Medulla oblongata (tissue), 1 donor: ENCODE data around the gene DNAH8.
"Not testable (repeated sequence)": the region's sequence is repeated elsewhere in the genome, so short reads cannot be mapped to it uniquely, and the experiment has no call there.

Source experiments
- DNase-seq: peaks from one replicate; pipeline ENCODE4 v3.0.0-alpha.2; 2015; ENCODE audit errors: extremely low spot score

DNAH8 gene

DNA sequence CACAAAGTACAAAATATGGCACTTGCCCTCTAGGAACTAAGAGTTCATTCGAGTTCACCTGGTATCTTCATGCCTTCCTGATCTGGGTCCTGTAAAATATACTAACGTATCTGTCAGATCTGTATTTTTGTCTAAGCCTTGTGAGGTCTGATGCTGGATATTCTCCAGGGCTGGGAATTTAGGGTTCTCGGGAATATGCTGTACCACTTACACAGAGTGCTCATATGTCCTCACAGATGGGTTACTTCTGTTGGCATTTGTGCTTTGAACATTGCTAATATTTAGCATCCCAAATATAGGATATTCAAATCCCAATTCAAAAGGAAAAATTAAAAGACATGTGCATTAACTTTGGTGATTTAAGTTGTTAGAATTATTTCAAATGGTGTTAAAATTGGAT, 122.0 kb downstream of the DNAH8 start:
- DNase-seq = no peak

- no peak for DNase-seq
Measured at GRCh38 chr6:38843798-38844197, 128.7 kb downstream of the DNAH8 start.

GRCh38 chr6:38845931-38846330, 130.8 kb downstream of the DNAH8 start:
- DNase-seq = no peak

DNA sequence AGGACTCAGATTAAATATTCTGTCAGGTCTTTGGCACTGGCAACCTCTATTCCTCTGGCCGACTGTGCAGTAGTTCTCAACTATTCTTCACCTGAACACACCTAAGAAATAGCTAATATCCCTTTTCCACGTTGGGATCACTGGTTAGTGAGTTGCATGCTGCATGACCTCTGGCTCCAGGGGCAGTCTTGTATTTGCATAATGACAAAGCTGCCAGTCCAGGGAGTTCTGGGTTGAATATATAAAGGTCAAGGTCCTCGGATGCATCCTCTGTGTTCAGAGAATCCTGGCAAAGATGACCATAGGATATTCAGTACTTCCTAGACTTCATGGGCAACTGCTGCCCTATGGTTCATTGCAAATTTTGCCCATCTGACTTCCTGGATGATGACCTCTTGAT, 131.2 kb downstream of the DNAH8 start:
- no peak for DNase-seq

- DNase-seq = no peak
Measured at GRCh38 chr6:38846844-38847243, 131.7 kb downstream of the DNAH8 start.

- DNase-seq = no peak
Measured at GRCh38 chr6:38847497-38847896, 132.4 kb downstream of the DNAH8 start.

DNA sequence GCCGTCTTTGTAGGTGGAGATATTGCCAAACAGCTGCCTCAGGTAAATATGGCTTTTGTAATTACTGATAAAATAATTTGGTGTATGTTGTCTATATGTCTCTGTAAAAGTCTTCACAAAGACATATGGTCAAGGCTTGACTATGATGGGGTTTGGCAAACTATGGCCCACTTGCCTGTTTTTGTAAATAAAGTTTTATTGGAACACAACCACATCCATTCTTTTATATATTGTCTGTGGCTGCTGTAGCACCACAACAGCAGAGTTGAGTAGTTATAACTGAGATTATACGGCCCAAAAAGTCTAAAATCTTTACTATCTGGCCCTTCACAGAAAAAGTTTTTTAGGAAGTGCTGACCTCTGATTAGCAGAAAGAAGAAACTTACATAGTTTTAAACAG, 133.6 kb downstream of the DNAH8 start:
- DNase-seq = no peak

DNA sequence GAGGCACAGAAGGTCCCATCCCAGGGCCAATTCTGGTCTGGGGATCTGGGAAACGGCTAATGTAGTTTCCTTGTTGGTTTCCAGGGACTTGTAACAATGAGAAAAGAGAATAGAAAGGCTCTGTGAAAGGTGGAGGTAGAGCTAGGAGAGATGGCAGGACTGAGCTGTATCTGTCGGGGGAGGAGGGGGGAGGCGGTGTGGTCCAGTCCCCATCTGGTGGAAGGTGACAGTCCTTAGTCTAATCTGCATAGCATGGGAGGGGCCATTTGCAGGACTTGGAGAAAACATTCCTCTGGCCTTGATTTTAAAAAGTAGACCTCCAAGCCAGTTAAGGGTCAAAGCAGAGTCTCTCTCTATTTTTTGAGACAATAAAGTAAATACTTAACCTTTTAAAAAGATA, 137.1 kb downstream of the DNAH8 start:
- no peak for DNase-seq

GRCh38 chr6:38853236-38853635, 138.1 kb downstream of the DNAH8 start:
- no peak for DNase-seq

DNA sequence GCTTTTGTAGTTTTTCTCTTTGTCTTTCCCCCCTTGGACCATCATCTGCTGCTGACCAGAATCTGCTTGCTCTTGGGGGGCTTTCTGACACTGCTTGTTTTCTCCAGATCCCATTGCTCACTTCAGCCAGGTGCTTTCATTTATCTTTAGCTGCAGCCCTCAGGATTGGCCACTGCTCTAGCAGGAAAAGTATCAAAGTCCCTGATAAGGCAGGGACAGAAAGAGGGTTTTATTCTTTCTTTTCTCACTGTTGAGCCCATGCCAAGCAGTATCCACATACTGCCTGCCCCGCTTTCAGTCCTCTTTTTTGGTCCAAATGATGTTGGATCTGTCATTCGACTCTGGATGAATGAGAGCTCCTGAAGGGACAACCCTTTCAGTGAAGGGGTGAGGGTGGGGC, 141.4 kb downstream of the DNAH8 start:
- DNase-seq = no peak

DNA sequence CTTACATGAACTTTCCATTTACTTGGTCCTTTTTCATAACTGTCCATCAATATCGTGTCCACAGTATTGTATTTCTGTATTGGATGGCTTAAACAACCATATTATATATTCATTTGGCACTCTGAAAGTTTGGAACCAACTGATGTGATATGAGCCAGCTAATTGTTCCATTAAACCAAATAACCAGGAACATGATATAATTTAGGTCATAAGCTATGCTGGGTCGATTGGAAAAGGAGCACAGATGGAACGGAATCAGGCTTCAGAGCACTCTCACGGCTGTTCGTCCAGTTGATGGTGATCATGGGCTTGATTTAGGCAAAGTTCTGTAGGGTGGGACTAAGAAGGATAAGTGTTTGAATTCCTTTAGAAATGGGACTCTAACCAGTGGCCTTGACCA, 142.7 kb downstream of the DNAH8 start:
- DNase-seq = no peak

- DNase-seq = no peak
Measured at GRCh38 chr6:38860041-38860440, 144.9 kb downstream of the DNAH8 start.

DNA sequence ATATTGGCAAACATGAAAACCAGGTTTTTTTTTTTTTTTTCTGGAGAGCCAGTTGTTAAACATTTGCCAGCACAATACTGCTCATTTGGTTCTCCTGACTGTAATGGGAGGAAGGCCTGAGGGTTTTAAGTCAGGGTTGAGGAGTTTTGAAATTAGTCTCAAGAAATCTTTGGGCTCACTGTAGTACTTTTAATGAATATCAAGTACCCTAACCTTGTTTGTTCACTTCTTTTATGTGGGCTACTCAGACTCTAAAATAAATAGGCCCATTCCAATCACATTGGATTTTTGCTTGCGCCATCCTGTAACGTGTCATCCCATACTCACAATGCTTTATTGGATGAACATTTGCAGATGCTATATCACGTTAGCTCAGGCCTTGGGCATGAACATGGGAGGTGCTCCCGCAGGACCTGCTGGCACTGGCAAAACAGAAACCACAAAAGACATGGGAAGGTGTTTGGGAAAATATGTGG, 146.9 kb downstream of the DNAH8 start:
- DNase-seq = no peak

DNA sequence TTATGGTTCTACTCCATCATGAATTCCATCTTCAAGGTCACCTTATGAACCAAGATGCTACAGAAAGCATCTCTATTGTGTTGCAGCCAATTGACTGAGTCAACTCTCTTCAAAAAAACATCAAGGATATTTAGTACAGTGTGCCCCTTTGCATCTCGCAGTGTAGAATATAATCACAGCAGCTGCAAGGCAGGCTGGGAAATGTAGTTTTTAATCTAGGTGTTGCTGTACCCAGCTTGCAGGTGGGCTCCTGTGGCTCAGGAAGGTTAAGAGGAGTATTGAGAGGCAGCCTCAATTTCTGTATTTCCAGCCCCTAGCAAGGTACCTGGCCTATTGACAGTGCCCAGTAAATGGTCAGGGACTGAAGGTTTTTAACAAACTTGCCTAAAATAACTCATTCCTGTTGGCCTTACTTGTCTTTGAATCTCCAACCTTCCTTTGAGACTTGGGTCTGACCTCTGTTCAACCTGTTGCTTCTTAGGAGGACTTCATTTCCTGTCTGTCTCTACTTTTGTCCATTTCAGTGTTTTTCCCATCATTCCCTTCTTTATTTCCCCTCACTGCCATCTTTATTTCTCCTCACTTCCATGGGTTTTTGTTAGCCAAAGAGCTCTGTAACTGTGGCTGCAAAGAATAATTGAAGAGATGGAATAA, 150.5 kb downstream of the DNAH8 start:
- no peak for DNase-seq

DNA sequence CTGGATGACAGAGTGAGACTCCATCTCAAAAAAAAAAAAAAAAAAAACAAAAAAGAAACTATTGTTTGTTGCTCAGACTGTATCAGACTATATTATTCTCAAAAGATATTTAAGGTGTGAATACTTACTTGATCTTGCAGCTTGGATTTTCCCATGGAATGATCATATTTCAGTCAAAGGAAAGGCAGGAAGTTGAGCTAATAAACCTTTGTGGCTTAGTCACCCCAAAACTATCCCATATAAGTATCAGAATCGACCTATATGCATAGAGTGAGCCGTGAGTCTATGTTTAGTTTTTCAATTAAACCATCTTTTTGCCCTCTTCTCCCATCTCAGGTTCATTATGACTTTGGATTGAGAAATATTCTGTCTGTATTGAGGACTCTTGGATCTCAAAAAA, 152.6 kb downstream of the DNAH8 start:
- no peak for DNase-seq

DNA sequence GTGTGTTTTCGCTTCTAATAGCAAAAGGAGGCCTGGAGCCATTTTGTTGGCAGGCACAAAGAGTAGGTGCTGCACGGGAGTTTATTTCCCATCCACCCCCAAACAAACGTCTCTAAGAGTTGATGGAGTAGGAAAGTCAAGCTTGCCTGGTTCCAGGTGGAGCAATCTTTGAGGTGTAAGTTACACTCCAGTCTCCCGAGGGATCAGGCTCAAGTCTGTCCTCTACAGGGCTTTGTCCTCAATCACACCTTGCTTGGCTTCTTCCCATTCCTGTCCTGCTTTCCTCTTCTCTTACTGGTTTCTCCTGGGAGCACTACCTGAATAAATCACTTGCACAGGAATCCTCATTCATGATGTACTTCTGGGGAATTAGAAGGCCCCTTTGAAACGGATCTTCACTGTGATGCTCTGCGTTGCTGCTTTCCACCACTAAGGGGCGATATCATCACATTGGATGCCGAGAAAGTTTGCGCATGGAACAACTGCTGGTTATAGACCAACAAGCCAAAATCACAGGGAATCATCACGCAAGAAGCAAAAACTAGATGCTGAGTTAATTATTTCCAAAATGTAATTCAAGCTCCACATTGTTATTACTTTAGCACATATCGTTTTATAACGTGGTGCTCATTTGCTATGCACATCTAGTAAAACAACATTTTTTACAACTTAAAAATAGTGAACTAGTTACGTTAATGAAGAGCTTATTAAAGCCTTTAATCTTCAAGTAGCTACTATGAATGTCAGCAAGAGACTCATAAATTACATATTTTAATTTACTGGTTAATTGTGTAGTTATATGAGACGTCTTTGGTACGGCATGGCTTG, 156.8 kb downstream of the DNAH8 start:
- DNase-seq = peak; percentile 77

DNA sequence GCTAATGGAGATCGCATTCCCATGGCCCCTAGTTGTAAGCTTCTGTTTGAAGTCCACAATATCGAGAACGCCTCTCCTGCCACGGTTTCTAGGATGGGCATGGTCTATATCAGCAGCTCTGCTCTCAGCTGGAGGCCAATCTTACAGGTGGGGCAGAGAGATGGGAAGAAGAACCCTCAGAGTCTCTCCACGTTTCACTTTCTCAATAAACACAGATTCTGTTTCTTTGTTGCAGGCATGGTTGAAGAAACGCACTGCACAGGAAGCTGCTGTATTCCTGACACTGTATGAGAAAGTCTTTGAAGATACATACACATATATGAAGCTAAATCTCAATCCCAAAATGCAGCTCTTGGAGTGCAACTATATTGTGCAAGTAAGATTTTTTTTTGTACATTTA, 157.9 kb downstream of the DNAH8 start:
- DNase-seq = no peak

GRCh38 chr6:38873816-38874215, 158.7 kb downstream of the DNAH8 start:
- not testable (repeated sequence) for DNase-seq

- peak; percentile 93 for DNase-seq
Measured at GRCh38 chr6:38876475-38876874, 161.4 kb downstream of the DNAH8 start.

DNA sequence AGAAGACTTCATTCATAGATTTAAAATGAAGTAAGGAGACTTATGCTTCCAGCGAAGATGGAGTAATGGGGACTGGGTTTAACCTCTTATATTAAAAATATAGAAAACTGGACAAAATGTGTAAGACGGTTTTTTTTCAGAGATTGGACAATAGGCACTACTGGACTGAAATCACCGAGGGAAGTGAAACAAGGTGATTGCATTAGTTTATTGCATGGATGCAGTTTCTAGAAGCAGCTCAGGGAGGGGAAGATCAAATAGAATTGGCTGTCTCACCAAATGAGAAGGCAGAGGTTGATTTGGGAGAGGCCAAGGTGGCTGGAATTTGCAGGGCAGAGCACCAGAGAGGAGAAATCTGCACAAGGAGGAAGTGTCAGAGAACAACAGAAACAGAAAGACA, 162.6 kb downstream of the DNAH8 start:
- peak; percentile 14 for DNase-seq

DNA sequence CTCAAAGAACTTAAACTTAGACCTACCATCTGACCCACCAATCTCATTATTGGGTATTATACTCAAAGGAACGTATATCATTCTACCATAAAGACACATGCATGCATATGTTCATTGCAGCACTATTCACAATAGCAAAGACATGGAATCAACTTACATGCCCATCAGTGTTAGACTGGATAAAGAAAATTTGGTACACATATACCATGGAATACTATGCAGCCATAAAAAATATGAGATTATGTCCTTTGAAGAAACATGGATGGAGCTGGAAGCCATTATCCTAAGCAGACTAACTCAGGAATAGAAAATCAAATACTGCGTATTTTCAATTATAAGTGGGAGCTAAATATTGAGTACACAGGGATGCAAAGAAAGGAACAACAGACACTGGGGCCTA, 167.0 kb downstream of the DNAH8 start:
- DNase-seq = no peak

DNA sequence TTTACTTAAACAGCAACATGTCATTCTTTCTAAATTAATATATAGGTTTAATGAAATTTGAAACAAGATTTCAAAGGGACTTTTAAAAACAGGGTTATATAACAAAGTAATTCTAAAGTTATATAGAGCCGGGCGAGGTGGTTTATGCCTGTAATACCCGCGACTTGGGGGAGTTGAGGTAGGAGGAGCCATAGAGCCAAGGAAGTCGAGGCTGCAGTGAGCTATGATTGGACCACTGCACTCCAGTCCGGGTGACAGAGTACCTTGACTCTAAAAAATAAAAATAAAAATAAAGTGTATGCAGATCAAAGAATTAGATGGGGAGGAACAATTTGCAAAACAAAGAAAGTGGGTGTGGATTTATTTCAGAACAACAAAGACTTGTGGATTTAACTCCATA, 182.4 kb downstream of the DNAH8 start:
- no peak for DNase-seq

DNA sequence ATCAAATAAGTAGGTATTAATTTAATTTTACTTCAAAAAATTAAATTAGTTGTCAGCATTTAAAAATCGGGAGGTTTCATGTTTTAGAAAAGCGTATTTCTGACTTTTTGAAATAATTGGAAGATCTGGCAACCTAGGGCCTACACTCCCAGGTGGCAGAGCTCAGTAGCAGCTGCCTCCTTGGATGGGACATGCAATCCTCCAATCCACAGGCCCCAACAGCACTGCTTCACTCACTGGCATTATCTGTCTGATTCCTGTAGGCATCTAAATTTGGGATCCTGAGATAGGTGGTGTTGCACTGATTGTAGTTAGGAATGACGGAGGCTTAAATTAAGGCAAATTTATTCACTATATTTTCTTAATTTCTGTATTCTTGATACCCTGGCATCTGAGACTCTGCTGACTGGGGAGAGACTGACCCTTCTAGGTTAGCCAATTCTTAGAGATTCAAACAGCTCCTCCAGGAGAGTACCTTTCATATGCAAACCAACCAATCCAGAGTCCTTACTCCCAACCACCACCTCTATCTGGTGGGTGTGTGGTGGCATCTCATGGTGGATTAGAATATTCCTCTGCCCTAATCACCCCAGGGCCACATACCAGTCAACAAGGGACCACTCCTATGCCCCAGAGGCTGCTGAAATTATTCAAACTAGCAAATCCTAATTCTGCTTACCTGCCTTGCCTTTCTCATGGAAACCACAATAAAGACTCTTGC, 186.9 kb downstream of the DNAH8 start:
- DNase-seq = no peak
